Stimulated activated CD8-positive, alpha-beta memory T cell treated with anti-CD3 and anti-CD28 coated beads, Interleukin-7, amount 100 ng/mL, for 1 hour (primary cell): Measurements from ENCODE around the gene ATG14.
"Not testable (repeated sequence)": the region's sequence is repeated elsewhere in the genome, so short reads cannot be mapped to it uniquely, and the experiment has no call there.

Experiments used
- DNase-seq, 2 donors: peaks; one replicate each; pipeline ENCODE4 v3.0.0-alpha.2; 2020; ENCODE audit warnings: low read depth in 2 of 2

The ATG14 gene

DNA sequence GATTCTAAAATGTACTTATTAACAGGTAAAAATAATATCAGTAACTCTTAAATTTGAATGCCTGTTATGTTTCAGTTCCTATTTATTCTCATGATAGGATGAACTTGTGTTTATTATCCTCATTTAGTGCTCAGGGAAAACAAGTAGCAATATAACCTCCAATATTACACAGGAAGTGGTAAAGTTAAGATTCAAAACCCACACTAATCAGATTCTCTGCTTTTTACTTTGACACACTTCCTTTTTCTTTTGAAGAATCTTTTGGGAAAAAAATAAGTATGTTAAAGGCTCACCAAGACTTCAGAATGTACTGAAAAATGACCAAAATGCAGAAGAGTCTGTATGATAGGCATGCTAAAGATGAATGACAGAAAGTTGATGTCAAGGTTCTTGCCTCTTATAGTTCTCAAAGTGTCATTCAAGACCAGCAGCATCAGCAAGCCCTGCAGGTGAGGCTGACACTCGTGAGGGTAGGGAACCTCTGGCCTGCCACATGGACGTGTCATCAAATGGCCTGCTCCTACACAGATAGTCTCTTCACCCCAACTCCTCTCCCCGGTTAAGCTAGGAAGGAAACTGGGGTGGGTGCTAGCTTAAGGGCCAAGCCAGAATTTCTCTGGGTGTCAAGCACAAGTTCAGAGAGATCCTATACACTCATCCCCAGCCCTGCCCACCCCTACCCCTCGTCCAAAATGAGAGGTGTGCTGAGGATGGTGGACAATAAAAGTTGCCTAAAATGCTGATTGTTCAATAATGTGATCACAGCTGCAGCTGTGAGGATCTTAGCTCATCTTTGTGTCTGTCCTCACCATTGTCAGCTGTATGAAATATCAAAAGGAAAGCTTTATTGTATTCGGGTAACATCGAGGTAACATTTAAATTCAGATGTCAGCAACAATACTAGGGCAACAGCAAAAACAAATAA, 22.5 kb upstream of the ATG14 start:
- DNase-seq = no peak

DNA sequence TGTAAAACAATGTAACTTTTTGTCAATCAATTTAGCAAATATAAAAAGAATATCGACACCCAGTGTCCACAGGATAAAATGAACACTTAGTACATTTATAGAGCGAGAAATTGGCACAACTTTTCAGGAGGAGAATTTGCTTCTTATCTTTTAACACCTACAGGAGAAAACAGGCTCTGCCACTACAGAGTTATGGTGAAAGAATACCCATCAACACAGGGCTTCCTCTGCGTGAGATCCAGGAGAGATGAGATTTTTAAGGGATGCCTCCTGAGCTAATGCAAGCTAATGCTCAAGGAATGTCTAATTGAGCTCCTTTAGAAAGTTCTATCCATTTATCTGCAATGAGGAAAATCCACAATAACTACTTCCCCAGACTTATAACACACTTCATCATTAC, 21.0 kb upstream of the ATG14 start:
- no peak for DNase-seq

DNA sequence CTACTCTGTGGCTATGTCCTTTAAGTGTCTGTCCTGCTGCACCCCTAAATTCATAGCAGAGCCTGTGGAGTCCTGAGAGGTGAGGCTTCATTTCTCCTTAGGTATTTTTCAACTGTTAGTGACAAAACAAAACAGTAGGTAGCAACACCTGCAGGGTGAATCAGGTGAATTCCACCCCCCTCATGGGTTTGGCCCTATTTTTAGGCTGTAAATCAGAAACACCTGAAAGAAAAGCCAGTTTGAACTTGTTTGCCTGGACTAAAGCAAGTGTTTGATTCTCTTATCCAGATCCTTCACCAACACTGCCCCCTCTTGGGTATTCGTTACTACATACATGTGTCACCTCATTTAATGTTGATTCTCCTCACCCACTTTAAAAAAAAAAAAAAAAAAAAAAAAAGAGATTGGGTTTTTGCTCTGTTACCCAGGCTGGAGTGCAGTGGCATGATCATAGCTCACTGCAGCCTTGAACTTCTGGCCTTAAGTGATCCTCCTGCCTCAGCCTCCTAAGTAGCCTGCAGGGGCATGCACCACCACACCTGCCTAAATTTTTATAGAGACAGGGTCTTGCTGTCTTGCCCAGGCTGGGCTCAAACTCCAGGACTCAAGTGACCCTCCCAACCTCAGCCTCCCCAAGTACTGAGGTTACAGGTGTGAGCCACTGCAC, 18.5 kb upstream of the ATG14 start:
- DNase-seq = no peak

DNA sequence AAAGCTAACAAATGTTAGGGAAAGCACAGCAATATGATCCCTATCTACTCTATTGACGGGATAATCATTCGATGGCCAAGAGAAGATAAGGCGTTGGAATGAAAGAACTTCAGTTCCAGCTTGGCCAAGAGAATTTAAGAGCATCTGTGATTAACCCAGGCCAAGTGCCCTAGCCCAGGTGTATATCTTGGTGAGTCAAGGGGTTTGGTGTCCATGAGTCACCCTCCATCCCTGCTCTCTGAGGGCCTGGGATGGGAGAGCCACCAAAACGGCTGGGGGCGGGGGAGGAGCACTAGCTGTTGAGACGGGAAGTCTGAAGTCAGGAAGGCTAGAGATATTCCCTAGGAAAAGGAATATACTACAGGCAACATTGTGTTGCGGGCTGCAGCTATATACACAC, 15.8 kb upstream of the ATG14 start:
- no peak for DNase-seq

DNA sequence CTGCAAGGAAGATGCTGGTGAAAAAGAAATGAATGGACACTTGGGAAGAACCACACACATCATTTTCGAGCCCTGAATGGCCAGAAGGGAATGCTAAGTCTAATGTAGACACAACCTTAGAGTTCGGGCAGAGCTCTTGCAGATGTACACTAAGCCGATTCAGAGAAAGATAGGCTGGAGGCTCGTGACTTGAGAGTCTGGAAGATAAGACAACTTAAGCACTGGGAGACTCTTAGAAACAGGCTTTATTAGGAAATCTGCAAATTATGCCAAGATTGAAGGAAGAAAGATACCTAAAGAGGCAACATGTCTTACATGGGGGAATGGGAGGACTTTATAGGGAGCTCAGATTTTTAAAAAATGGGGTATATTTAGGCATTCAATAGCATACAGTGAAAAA, 15.3 kb upstream of the ATG14 start:
- DNase-seq = no peak

DNA sequence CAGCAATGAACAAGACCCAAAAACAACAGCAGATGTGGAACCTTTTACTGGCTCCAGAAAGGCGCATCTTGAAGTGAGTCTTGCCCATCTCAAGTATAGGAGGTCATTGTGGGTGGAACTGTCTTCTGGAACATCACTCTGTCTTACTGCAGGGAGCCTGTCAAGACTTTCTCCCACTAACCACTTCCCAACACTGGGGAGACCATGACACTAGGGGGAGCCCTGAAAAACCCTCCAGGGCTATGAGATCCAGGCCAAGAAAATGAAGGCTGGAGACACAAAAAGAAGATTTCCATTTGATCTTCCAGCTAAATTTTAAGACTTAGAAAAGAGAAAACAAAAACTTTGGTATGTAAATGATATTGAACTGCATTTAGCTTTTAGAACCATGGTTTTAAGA, 13.5 kb upstream of the ATG14 start:
- no peak for DNase-seq

DNA sequence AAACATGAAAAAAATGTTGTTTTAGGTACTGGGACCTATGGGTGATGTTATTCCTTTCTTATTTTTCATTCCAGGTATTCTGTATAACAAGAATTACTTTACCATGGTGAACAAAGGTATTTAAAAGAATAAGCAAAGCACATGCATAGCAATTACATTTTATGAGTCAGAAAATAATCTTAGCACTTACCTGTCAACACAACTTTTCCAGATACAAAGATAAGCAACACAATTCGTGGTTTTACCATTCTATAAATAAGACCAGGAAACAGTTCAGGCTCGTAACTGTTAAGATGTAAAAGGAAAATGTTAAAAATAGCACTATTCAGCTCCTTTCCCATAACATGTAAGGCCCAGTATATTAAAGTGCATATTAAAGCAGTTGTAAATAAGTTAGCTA, 12.3 kb upstream of the ATG14 start:
- DNase-seq = no peak

DNA sequence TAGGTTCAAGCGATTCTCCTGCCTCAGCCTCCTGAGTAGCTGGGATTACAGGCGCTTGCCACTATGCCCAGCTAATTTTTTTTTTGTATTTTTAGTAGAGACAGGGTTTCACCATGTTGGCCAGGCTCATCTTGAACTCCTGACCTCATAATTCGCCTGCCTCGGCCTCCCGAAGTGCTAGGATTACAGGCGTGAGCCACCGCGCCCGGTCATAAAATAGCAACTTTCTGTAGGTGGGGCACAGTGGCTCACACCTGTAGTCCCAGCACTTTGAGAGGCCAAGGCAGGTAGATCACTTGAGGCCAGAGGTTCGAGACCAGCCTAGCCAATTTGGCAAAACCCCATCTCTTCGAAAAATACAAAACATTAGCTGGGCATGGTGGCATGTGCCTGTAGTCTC, 10.7 kb upstream of the ATG14 start:
- not testable (repeated sequence) for DNase-seq

DNA sequence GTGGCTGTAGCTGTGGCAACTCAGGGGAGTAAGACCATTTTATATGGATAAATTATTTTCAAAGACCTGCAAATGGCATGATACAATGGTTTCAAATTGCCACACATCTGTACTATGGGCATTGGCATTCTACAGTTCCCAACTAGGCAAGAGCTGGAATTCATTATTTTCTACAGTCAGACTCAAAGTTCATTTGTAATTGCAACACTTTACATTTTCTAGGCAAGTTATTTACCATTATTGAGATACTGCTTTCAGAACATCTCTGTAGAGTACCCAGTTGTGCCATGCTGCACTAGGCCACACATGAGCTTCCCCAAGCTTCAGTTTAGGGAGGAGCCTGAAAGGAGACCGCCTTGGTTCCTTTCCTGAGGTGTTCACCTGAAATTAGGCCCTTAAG, 8.0 kb upstream of the ATG14 start:
- DNase-seq = no peak

DNA sequence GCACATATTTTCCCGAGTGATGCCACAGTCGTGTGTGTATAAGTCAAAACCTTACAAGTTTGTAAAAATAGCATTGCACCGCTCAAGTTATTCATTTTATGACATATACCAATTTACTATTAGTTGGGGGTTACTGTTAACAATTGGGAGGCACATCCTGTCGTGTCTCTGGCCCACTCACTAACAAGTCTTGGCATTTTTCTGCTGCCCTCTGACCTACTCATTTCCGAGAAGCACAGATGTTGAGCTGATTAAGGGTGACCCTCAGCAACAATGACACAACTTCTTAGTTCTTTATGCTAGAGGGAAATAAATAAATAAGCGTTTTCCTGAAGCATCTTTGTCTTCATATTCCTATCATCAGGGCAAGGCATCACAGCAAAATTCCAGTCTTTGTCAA, 6.8 kb upstream of the ATG14 start:
- DNase-seq = no peak

DNA sequence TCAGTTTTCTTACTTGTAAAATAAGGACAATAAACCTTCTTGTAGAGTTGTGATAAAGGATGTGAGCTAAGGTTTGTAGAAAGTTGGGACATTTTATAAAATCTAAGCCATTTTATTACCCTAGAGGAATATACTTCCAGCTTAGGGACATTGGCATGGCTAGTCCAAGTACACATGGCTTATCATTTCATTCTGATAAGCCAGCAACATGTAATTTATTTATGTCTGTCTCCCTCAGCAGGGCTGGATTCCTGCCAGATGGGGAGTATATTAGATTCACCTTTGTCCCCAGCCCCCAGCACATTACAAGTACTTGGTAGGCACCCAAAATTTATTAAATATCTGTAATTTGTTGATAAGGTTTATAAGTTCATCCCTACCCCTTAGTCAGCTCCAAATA, 6.3 kb upstream of the ATG14 start:
- DNase-seq = no peak

DNA sequence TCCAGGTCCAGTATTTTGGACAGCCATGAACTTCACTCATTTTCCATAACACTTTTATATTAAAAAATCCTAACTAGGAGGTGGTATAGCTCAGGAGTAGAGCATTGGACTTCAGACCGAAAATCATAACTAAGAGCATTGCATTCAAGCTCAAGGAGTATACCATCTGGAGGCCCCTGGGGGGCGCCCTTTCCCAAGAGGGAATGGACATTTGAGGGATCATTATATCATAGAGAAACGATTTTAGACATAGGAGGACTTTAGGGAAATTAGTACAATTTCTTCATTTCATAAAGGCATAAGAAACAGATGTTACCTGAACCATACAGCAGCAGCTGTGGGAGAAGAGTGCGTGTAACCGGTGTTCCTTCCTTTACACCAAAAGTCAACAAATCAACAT, 5.2 kb upstream of the ATG14 start:
- no peak for DNase-seq

DNA sequence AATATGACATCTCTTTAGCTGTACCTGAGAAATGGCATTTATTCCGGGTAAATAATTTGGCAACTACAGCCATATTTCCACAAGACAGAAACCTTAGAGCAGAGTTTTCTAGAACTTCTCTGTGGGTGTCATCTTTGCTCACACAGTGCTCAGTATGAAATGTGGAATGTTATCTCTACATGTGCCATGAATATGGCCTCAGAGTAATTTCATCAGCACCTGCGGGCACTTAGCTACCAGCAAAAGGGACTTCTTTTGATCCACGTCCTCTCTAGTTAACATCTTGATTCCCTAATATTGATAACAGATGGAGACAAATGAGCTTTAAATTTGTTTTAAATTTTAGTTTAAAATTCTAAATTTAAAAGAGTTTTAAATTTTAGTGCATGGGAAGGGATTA, 2.9 kb upstream of the ATG14 start:
- no peak for DNase-seq

DNA sequence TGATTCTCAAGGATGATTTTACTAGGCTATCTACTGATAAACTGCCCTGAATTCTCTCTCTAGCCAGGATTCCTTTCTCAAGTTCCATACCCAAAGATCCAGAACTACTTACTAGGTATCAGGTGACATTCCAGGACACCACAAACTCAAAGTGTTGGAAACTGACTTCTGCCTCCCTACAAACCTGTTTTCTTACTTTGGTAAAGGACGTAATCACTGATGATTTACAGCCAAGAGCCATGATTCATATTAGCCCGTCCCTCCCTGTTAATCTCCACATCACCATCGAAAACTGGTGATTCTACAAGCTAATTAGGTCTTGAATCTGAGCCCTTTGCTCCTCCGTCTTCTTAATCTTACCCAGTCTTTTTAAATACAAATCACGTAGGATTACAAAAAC, 1.0 kb upstream of the ATG14 start:
- DNase-seq = no peak

DNA sequence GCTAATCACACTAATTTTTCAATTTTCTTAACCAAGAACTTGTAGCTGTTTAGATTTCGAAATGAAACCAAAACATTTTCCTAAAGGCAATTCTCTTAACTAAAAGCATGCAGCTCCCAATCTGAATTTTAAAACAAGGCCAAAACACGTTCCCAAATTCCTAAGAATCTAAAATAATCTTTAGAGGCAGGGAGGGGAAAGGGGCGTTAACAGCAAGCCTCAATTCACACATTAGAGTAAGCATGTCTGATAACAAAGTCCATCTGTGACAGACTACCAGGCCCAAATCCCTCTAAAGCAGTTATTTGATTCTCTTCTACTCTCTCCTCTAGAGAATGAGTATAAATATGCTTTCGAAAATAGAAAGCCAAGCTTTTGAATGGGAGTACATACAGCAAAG, 754 bp downstream of the ATG14 start:
- no peak for DNase-seq

DNA sequence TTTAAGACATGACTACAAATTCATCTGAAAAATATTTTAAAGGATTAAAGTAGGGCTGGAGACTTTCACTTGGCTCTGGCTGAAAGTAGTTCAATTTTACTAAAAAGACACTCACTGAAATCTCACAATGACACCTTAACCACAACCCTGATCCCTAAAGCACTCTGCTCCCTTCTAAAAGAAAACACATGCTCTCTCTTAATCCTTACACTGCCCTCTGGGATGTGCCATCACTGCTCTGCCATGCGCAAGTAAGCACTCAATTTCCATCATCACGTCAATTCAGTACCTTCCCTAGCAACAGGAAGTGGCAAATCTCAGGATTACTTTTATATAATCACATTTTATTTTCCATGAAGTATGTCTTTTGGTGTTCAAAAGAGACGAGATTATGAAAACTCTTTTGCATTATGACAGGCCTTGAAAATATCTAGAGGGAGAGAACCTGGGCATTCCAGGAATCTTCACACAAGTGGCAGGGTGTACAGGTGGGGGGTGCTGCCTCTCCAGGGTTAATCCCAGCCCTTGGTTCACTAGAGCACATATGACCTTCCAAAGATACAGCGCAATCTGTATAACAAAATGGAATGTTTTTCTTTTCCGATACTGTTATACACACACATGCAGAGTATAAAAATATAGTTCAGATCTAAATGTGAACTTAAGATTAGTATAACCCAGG, 7.3 kb downstream of the ATG14 start:
- DNase-seq = no peak

DNA sequence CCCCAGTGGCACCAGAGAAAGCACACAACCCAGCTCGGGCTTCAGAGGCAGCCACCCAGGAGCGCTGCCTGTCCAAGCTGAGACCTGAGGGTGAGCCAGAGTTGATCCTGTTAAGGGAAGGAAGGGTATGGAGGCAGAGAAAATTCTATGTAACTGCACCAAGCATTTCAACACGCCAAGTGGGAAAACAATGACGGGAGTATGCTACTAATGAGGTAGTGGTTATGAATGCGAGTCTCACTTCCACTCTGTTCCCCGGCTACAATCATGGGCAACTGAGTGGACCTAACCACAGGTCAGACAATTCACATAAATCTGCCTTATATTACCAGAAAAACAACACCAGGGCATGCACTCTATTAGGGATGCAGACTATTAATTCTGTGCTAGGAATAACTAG, 9.9 kb downstream of the ATG14 start:
- no peak for DNase-seq

DNA sequence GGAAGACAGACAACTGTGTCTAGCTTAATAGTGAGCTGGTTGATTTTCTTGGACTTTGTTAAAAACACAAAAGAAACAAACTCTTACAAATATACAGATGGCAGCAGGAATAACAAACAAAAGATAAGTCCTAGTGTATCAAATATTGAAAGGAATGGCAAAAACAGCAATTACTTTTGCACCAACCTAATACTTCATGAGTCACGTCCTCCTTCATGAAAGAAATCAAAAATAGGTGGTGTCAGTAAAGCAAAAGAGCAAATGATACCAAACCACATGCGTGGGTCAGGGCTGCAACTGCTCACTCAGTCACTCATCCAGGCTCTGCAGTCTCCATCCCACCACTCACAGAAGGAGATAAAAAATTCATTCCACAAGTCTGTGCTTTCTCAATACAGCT, 11.8 kb downstream of the ATG14 start:
- DNase-seq = no peak

DNA sequence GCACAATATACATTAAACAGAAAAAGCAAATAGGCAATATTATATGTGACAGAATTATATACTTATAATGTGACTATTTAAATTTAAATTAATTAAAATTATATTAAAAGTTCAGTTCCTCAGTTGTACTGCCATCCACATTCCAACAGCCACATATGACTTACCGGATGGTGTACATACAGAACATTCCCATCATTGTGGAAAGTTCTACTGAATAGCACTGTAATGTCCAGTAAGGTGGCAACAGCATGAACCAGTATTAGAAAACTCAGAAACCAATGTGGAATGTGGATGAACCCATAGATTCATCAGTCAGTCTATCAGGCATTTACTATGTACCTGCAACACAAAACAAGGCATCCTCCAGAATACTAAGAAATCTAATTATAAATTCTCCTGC, 12.4 kb downstream of the ATG14 start:
- DNase-seq = no peak

DNA sequence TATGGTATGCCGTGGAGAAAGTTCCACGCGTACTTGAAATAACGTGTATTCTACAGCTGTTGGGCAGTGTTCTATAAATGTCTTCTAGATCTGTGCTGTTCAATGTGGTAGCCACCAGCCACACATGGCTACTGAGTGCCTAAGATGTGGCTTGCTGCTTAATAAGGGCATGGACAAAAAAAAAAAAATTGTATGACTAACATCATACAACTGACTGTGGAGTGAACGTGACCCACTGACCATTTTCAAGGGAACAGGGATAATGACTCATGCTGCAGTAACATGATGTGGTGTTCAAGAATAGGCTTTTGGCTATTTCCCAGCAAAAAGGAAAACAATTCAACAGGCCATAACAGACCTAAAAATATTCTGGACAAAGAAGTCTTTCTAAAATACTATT, 13.0 kb downstream of the ATG14 start:
- DNase-seq = no peak

DNA sequence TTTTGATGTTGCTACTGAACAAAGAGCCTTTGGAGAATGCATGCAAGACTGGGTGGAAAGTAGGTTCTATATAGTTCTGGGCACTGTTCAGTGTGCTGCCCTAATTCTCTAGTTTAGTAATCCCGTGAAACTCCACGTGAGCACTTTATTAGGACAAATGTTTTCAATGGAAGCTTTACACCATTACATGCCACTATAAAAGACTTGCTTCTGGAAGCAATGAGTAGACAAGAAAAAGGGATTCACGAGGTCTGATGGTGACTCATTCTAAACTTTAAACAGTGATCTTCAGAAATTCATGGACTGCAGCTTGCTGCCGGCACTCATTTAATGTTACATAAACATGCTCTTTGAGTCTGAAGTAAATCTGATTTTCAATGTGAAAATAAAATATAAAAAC, 22.3 kb downstream of the ATG14 start:
- no peak for DNase-seq

DNA sequence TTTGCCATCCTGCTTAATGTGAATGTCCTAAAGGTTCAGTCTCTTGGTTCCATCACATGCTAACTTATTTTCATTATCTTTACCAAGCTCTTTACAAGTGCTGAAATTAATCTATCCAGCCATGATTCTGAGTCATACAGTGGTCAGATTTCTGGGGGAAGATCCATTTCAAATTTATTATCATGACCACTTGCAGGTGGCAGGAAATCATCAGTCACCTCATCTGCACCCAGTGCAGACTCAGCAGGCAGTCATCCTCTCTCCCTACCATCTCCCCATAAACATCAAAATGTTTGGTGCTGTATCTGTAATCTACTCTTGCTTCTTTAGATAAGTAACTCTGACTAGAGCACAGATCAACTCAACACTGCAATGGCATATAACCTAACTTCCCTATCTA, 23.5 kb downstream of the ATG14 start:
- DNase-seq = no peak

DNA sequence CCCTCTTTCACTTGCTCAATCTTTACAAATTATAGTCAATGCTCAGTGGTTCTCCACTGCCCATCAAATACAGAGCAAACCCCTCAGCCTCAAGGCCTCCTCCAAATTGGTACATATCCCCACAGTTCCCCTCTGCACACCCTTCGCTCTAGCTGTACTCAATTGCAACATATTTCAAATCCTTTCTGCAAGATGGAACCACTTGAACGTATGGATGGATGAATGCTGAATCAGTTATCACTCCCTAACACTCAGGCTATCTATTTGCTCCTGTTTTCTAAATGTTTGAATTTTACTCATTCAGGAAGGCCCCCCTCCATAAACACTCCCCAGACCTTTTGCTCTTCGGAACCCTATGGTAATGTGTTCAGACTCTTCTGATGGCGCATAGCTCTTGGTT, 24.5 kb downstream of the ATG14 start:
- DNase-seq = no peak
